GM12864 (cell line): ENCODE results near the gene ABCC3.

Experiments
- DNase-seq: peaks from one replicate; pipeline ENCODE4 v3.0.0-alpha.2; 2011; ENCODE audit warnings: low read depth
- H3K4me3 ChIP-seq: 2 replicates; pipeline ENCODE4 v1.5.1; 2011; ENCODE audit warnings: mild to moderate bottlenecking, low read depth, low read length, control low read depth
- TF ChIP-seq, protein P1 (sequence below): IDR thresholded peaks from 2 replicates; pipeline ENCODE4 v1.5.1; 2011; ENCODE audit warnings: low read depth, mild to moderate bottlenecking, moderate library complexity, low read length, control low read depth, inconsistent platforms; ENCODE audit errors: missing control alignments

Gene ABCC3

DNA sequence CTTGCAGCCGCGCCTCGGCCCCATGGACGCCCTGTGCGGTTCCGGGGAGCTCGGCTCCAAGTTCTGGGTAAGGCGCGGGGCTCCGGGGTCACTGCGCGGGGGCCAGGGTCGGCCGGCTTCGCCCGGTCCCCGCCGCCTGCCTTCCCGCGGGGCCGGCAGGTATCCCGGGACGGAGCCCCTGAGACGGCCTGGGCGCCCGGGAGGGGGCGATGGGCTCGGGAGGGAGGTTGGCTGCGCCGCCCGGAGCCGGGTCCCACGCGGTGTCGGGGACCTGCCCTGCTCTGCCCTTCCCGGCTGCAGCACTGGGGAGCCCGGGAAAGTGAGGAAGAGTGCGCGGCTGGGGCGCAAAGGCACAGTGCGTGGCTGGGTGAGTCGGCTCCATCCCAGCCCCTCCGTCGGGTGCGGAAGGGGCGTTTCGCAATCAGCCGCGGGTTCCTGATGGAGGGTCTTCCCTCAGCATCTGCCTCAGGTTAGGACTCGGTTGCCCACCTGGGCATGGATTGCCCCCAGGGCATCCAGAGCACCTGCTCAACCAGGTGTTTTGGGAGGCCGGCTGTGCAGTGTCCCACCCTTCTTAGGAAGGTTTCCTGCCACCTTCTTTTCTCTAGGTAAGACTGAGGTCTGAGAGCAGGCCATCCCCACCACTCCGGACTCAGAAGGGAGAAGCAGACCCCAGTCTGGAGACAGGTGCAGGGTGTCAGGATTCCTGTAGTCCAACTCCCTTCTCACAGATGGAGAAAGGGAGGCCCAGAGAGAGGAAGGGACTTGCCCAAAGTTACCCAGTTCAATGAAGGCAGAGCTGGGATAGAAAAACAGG, 442 bp downstream of the ABCC3 start:
- peak overlapping the region; percentile 56 for H3K4me3 ChIP-seq
- no peak for DNase-seq
- TF ChIP-seq, protein P1, sequence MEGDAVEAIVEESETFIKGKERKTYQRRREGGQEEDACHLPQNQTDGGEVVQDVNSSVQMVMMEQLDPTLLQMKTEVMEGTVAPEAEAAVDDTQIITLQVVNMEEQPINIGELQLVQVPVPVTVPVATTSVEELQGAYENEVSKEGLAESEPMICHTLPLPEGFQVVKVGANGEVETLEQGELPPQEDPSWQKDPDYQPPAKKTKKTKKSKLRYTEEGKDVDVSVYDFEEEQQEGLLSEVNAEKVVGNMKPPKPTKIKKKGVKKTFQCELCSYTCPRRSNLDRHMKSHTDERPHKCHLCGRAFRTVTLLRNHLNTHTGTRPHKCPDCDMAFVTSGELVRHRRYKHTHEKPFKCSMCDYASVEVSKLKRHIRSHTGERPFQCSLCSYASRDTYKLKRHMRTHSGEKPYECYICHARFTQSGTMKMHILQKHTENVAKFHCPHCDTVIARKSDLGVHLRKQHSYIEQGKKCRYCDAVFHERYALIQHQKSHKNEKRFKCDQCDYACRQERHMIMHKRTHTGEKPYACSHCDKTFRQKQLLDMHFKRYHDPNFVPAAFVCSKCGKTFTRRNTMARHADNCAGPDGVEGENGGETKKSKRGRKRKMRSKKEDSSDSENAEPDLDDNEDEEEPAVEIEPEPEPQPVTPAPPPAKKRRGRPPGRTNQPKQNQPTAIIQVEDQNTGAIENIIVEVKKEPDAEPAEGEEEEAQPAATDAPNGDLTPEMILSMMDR: peak; percentile 7

DNA sequence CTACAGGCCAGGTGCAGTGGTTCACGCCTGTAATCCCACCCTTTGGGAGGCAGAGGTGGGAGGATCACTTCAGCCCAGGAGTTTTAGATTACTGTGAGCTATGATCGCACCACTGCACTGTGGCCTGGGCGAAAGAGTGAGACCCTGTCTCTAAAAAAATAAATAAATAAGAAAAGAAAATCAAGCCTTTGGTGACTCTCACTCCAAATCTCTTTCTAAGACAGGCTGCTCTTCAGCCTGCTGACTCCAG, 976 bp downstream of the ABCC3 start:
- TF ChIP-seq, protein P1: no peak
- DNase-seq: no peak
- no peak overlapping the region; the same call in 1 of the 2 replicates for H3K4me3 ChIP-seq

DNA sequence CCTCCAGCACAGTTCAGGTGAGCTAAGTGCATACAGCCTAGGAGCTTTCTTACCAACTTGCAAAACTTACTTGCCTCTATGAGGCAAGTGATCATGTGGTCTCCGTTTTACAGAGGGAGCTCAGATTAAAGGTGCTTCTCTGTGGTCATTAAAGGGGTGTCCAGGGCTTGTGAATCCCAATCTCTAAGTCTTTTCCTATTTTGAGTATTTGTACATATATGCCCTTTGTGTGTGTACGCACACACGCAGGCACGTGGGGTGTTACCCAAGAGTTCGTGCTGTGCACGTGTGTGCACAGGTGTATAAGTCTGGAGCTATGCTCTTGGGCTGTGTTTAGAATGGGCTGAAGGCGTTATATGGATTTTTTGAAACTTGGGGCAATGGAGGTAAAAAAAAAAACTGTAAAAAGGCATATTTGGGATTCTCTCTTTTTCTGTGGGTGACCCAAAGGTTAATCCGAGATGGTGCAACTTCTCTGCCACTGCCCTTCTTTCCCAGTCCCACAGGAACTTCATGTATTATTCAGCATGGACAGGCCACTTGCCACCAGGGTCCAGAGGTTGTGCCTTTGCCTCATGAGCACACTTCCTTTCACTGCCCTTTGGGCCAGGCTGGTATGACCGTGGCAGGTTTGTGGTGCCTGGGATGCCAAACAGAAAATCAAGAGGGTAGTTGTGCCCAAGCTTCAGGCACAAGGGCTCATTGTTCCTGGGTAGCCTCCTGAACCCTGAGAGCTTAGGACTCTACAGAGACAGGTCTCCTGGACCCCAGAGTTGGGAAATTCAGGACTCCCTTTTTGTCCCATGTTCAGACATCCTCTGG, 1.5 kb downstream of the ABCC3 start:
- no peak for DNase-seq
- no peak overlapping the region for H3K4me3 ChIP-seq
- TF ChIP-seq, protein P1: no peak

DNA sequence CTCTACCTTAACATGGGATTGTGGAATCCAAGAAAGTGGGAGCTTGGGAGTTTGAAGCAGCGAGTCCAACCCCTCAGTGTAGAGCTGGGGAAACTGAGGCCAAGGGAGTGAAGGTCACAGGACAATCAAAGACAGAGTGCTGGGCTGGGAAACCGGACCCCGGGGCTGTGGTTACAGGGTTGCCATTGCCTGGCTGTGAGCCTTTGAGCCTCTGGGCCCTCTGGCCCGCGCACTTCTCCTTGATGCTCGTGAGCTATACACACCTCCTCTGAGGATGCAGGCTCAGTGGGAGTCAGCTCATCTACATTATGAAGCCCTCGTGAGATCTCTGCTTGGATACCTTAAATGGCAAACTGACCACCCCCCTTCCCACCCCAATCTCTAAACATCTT, 2.1 kb downstream of the ABCC3 start:
- H3K4me3 ChIP-seq: no peak overlapping the region
- no peak for DNase-seq
- TF ChIP-seq, protein P1: no peak

DNA sequence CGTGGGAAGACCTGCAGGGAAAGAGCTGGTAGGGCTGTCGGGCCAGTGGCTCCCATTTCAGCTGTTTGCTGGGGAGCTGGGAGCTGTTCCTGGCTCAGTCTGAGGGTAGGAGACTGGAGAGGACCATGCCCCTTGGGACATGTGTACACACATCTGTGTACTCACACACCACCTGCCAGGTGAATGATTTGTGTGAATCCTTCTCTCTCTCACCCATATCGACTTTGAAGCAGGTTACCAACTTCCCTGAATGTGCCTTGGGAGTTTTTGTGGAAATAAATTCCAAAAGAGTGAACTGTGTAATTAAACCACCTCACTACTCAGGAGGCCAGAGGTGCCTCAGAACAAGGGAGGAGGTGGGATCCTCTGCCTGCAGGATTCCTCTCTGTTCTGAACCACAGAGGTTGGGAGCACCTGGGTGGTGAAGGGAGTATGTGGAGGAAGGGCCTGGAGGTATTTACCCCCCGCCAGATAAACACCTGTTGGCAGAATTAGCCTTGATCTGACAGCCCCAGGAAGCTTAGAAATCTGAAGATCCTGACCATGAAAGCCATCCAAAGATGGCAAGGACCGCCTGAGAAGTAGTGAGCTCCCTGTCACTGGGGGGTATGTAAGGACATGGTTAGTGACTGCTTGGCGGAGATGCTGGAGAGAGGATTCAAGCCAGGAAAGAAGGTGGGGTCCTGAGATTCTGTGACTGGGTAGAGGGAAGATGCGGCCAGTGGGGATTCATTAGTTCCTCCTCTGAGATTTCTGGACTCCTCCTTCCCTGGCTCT, 3.3 kb downstream of the ABCC3 start:
- no peak for DNase-seq
- TF ChIP-seq, protein P1: no peak
- no peak overlapping the region for H3K4me3 ChIP-seq

DNA sequence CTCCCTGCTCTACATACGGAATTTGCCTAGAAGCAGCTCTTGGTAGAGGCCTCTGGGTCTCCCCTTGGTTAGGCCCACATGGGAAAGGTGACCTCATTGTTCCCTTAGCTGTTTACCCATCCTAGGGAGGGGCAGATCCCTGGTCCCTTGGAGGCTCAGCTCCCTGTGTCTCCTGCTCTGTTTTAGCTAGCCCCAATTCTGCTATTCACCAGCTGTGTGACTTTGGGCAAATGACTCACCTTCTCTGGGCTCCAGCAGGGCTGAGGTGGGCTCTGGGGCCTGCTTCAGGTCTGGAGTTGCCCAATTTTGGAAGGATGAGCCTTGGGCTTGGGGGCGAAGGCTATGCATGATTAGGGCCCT, 3.9 kb downstream of the ABCC3 start:
- no peak overlapping the region for H3K4me3 ChIP-seq
- no peak for DNase-seq
- TF ChIP-seq, protein P1: no peak
